ENCODE data around the gene ST14. TPM values are rescaled to one million over a fixed set of nuclear protein-coding genes. Genes with fewer than 3 reads are reported as not detected.
"Not testable (repeated sequence)": the region's sequence is repeated elsewhere in the genome, so short reads cannot be mapped to it uniquely, and the experiment has no call there.

ST14 gene
- polyA plus RNA-seq, 3 donors, result 13.3 to 36.0 (median 23.6) TPM

DNA sequence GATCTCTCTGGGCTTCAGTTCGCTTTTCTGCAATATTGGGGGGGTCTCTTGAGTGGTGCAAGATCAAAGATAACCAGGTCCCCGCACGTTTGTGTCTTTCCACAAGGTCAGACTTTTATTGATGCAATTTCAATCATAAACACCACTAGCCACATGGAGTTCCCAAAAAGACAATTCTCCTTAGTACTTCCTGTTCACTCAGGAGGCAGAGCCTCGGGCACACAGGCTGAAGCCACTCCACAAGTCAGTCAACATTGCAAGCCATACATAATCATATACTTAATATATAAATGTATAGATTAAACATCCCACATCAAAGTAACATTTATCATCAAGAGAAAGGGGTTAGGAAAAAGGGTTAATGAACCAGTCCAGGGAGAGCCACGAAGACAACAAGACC is 12.0 kb downstream of the ST14 start:
- Histone ChIP-seq H3K9ac (ENCODE audit: insufficient read depth, low read length, poor library complexity, severe bottlenecking) (no peak overlapping the region), H2AFZ (ENCODE audit: insufficient read depth, low read depth, low read length, poor library complexity, severe bottlenecking) (no peak overlapping the region), H3K4me3 (replicated peaks in 1 of 3; ENCODE audit: low read depth in 2 of 3, low read length in 3 of 3) (no peak overlapping the region), H3K27ac (ENCODE audit: low read depth in 1 of 2, low read length in 2 of 2) (no peak overlapping the region), H3K27me3 (ENCODE audit: control insufficient read depth in 2 of 2, insufficient read depth in 2 of 2, low read length in 2 of 2) (no peaks in the 10 kb centered on the region), H3K4me1 (ENCODE audit: control insufficient read depth in 1 of 2, insufficient read depth in 2 of 2, low read length in 2 of 2) (peaks cover 12 to 18% of the 10 kb centered on the region in 2 donors), H3K36me3 (replicated peaks in 1 of 2; ENCODE audit: control insufficient read depth in 1 of 2, insufficient read depth in 2 of 2, low read length in 2 of 2) (no peaks in the 10 kb centered on the region), H3K4me2 (replicated peaks; ENCODE audit: extremely low read depth, low read length, poor library complexity, severe bottlenecking) (no peak overlapping the region), H3K9me3 (replicated peaks in 1 of 2; ENCODE audit: control insufficient read depth in 1 of 2, insufficient read depth in 1 of 2, low read length in 2 of 2) (peaks cover 0 to 5% of the 10 kb centered on the region in 2 donors), H3K79me2 (ENCODE audit: insufficient read depth, low read length) (peaks cover 58% of the 10 kb centered on the region), H4K20me1 (ENCODE audit: insufficient read depth, low read length) (peaks cover 27% of the 10 kb centered on the region)
- TF ChIP-seq, protein P1, sequence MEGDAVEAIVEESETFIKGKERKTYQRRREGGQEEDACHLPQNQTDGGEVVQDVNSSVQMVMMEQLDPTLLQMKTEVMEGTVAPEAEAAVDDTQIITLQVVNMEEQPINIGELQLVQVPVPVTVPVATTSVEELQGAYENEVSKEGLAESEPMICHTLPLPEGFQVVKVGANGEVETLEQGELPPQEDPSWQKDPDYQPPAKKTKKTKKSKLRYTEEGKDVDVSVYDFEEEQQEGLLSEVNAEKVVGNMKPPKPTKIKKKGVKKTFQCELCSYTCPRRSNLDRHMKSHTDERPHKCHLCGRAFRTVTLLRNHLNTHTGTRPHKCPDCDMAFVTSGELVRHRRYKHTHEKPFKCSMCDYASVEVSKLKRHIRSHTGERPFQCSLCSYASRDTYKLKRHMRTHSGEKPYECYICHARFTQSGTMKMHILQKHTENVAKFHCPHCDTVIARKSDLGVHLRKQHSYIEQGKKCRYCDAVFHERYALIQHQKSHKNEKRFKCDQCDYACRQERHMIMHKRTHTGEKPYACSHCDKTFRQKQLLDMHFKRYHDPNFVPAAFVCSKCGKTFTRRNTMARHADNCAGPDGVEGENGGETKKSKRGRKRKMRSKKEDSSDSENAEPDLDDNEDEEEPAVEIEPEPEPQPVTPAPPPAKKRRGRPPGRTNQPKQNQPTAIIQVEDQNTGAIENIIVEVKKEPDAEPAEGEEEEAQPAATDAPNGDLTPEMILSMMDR (IDR thresholded peaks at IDR 0.05), result no peak
- intact Hi-C loops (cut with micrococcal nuclease), result no loop called here
- H3K27ac Mint-ChIP-seq, result peak overlapping the region in 3 of 7 donors; percentile 1 to 67 (median 51)
- H3K27me3 Mint-ChIP-seq (ENCODE audit: low read depth in 3 of 3), result peaks cover 2 to 5% (median 5%) of the 10 kb centered on the region in 3 donors
- 95% methylated on average over 2 of the region's 5 CpGs for WGBS (ENCODE audit: insufficient coverage)
- no peak for DNase-seq
- H3K4me1 Mint-ChIP-seq, result peaks cover 29% of the 10 kb centered on the region
- H3K4me3 Mint-ChIP-seq, result no peak overlapping the region
- H3K36me3 Mint-ChIP-seq, result peaks cover 16 to 20% of the 10 kb centered on the region in 2 donors
- H3K9me3 Mint-ChIP-seq, result peaks cover 4 to 24% (median 8%) of the 10 kb centered on the region in 7 donors

DNA sequence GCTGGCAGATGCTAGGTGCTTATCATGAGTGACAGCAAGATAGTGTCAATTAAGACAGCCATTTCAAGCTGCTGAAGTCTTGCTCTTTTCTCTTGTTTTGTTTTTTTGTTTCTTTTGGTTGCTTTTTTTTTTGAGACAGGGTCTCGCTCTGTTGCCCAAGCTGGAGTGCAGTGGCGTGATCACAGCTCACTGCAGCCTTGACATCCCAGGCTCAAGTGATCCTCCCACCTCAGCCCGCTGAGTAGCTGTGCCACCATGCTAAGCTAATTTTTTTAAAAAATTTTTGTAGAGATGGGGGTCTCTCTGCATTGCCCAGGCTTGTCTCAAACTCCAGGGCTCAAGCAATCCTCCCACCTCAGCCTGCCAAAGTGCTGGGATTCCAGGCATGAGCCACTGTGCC is 12.4 kb downstream of the ST14 start:
- H3K27ac Mint-ChIP-seq; H3K27me3 ChIP-seq (ENCODE audit: control insufficient read depth in 2 of 2, insufficient read depth in 2 of 2, low read length in 2 of 2); H3K9me3 ChIP-seq (replicated peaks in 1 of 2; ENCODE audit: control insufficient read depth in 1 of 2, insufficient read depth in 1 of 2, low read length in 2 of 2); H3K36me3 ChIP-seq (replicated peaks in 1 of 2; ENCODE audit: control insufficient read depth in 1 of 2, insufficient read depth in 2 of 2, low read length in 2 of 2); H3K4me2 ChIP-seq (replicated peaks; ENCODE audit: extremely low read depth, low read length, poor library complexity, severe bottlenecking); H2AFZ ChIP-seq (ENCODE audit: insufficient read depth, low read depth, low read length, poor library complexity, severe bottlenecking); H3K27ac ChIP-seq (ENCODE audit: low read depth in 1 of 2, low read length in 2 of 2); H3K9ac ChIP-seq (ENCODE audit: insufficient read depth, low read length, poor library complexity, severe bottlenecking); H3K4me3 Mint-ChIP-seq; intact Hi-C loops (cut with micrococcal nuclease); DNase-seq; H3K4me3 ChIP-seq (replicated peaks in 1 of 3; ENCODE audit: low read depth in 2 of 3, low read length in 3 of 3); H3K27me3 Mint-ChIP-seq (ENCODE audit: low read depth in 3 of 3): not testable (repeated sequence)
- peaks cover 14 to 22% of the 10 kb centered on the region in 2 donors for H3K4me1 ChIP-seq (ENCODE audit: control insufficient read depth in 1 of 2, insufficient read depth in 2 of 2, low read length in 2 of 2)
- H3K36me3 Mint-ChIP-seq, result peaks cover 16 to 19% of the 10 kb centered on the region in 2 donors
- WGBS (ENCODE audit: insufficient coverage), result no CpG with 5 or more reads among the region's 3 CpGs
- peaks cover 31% of the 10 kb centered on the region for H3K4me1 Mint-ChIP-seq
- H4K20me1 ChIP-seq (ENCODE audit: insufficient read depth, low read length), result peaks cover 27% of the 10 kb centered on the region
- H3K9me3 Mint-ChIP-seq, result peaks cover 5 to 24% (median 8%) of the 10 kb centered on the region in 7 donors
- peaks cover 54% of the 10 kb centered on the region for H3K79me2 ChIP-seq (ENCODE audit: insufficient read depth, low read length)

All from CD14-positive monocyte (primary cell).